Stimulated activated naive B cell treated with anti-CD40 and anti-IgM and Interleukin-4, amounts not matched to agents 10 μg/mL and 1 μg/mL and 100 μg/mL, for 72 hours (primary cell): ENCODE results near the gene JKAMP.
"Not testable (repeated sequence)": the region's sequence is repeated elsewhere in the genome, so short reads cannot be mapped to it uniquely, and the experiment has no call there.

Experiments used
- ATAC-seq, 2 donors: fragments of 150-1000 bp; cut with Tn5 transposase; replicated peaks; 2 replicates each; pipeline ENCODE4 v1.10.0; 2021; ENCODE audit warnings: moderate library complexity in 1 of 2
- DNase-seq: peaks from one replicate; pipeline ENCODE4 v3.0.0; 2021
- H3K27ac Mint-ChIP-seq: one replicate; pipeline ENCODE4 v1.8.0; 2022; ENCODE audit warnings: mild to moderate bottlenecking, mixed read lengths
- H3K27me3 Mint-ChIP-seq, 2 donors: one replicate each; pipeline ENCODE4 v1.8.0; 2022; ENCODE audit warnings: mixed read lengths in 2 of 2
- H3K36me3 Mint-ChIP-seq, 2 donors: one replicate each; pipeline ENCODE4 v1.8.0; 2022; ENCODE audit warnings: mixed read lengths in 2 of 2, mild to moderate bottlenecking in 1 of 2
- H3K4me1 Mint-ChIP-seq, 2 donors: one replicate each; pipeline ENCODE4 v1.8.0; 2022; ENCODE audit warnings: mixed read lengths in 2 of 2, mild to moderate bottlenecking in 1 of 2
- H3K4me3 Mint-ChIP-seq, 2 donors: one replicate each; pipeline ENCODE4 v1.8.0; 2022; ENCODE audit warnings: mild to moderate bottlenecking in 2 of 2, mixed read lengths in 2 of 2, moderate library complexity in 1 of 2
- H3K9me3 Mint-ChIP-seq, 2 donors: one replicate each; pipeline ENCODE4 v1.8.0; 2022; ENCODE audit warnings: mixed read lengths in 2 of 2, mild to moderate bottlenecking in 1 of 2

JKAMP gene

GRCh38 chr14:59483819-59484638, at the start of gene JKAMP, which contains the start of gene L3HYPDH:
JKAMP (plus strand) TSS chr14:59484517; CDS start chr14:59484590, 73 bp downstream.
L3HYPDH (minus strand) TSS chr14:59484408; CDS start chr14:59484316, 92 bp downstream.
- H3K9me3 Mint-ChIP-seq: no peaks in the 10 kb centered on the region
- peak; percentile 91 to 94 for ATAC-seq
- no peaks in the 10 kb centered on the region for H3K27me3 Mint-ChIP-seq
- peak within 1 kb of the TSS; percentile 90 to 94 for H3K4me3 Mint-ChIP-seq
- peak within 1 kb of the TSS; percentile 95 for H3K27ac Mint-ChIP-seq
- DNase-seq: peak; percentile 95
- H3K36me3 Mint-ChIP-seq: peaks cover 8 to 22% of the 10 kb centered on the region in 2 donors
- H3K4me1 Mint-ChIP-seq: peaks cover 29 to 52% of the 10 kb centered on the region in 2 donors

GRCh38 chr14:59435101-59435500, 49.2 kb upstream of the JKAMP start:
- no peak overlapping the region for H3K4me3 Mint-ChIP-seq
- H3K27ac Mint-ChIP-seq: no peak overlapping the region
- H3K27me3 Mint-ChIP-seq: no peaks in the 10 kb centered on the region
- H3K4me1 Mint-ChIP-seq: no peaks in the 10 kb centered on the region
- H3K36me3 Mint-ChIP-seq: no peaks in the 10 kb centered on the region
- ATAC-seq (no peak), DNase-seq (no peak)
- H3K9me3 Mint-ChIP-seq: no peaks in the 10 kb centered on the region

GRCh38 chr14:59435987-59436386, 48.3 kb upstream of the JKAMP start:
- H3K9me3 Mint-ChIP-seq: no peaks in the 10 kb centered on the region
- no peak overlapping the region for H3K4me3 Mint-ChIP-seq
- H3K27me3 Mint-ChIP-seq: no peaks in the 10 kb centered on the region
- no peak overlapping the region for H3K27ac Mint-ChIP-seq
- DNase-seq (no peak), ATAC-seq (no peak)
- no peaks in the 10 kb centered on the region for H3K4me1 Mint-ChIP-seq
- no peaks in the 10 kb centered on the region for H3K36me3 Mint-ChIP-seq

- Mint-ChIP-seq H3K27ac (no peak overlapping the region), H3K4me3 (no peak overlapping the region), H3K9me3 (no peaks in the 10 kb centered on the region), H3K4me1 (peaks cover 0 to 2% of the 10 kb centered on the region in 2 donors), H3K36me3 (no peaks in the 10 kb centered on the region), H3K27me3 (no peaks in the 10 kb centered on the region)
- ATAC-seq (no peak), DNase-seq (no peak)
Observed at GRCh38 chr14:59438195-59438647, 46.1 kb upstream of the JKAMP start.

- no peak for ATAC-seq
- Mint-ChIP-seq H3K9me3 (no peaks in the 10 kb centered on the region), H3K27me3 (no peaks in the 10 kb centered on the region), H3K36me3 (no peaks in the 10 kb centered on the region), H3K4me3 (no peak overlapping the region), H3K4me1 (peaks cover 0 to 2% of the 10 kb centered on the region in 2 donors), H3K27ac (no peak overlapping the region)
- no peak for DNase-seq
Observed at GRCh38 chr14:59439256-59439965, 44.9 kb upstream of the JKAMP start.

GRCh38 chr14:59448673-59449072, 35.6 kb upstream of the JKAMP start:
- not testable (repeated sequence) for H3K27ac Mint-ChIP-seq, ATAC-seq, H3K27me3 Mint-ChIP-seq, DNase-seq, H3K4me1 Mint-ChIP-seq, H3K9me3 Mint-ChIP-seq, H3K4me3 Mint-ChIP-seq
- H3K36me3 Mint-ChIP-seq: peaks cover 2 to 13% of the 10 kb centered on the region in 2 donors

- no peak overlapping the region for H3K27ac Mint-ChIP-seq
- no peak for DNase-seq
- no peak for ATAC-seq
- no peaks in the 10 kb centered on the region for H3K4me1 Mint-ChIP-seq
- peaks cover 13 to 30% of the 10 kb centered on the region in 2 donors for H3K36me3 Mint-ChIP-seq
- H3K4me3 Mint-ChIP-seq: no peak overlapping the region
- H3K9me3 Mint-ChIP-seq: no peaks in the 10 kb centered on the region
- H3K27me3 Mint-ChIP-seq: no peaks in the 10 kb centered on the region
Observed at GRCh38 chr14:59450716-59451115, 33.6 kb upstream of the JKAMP start.

GRCh38 chr14:59451849-59452248, 32.5 kb upstream of the JKAMP start:
- H3K27ac Mint-ChIP-seq: no peak overlapping the region
- no peaks in the 10 kb centered on the region for H3K27me3 Mint-ChIP-seq
- no peaks in the 10 kb centered on the region for H3K9me3 Mint-ChIP-seq

GRCh38 chr14:59454139-59454538, 30.2 kb upstream of the JKAMP start:
- no peak overlapping the region for H3K4me3 Mint-ChIP-seq
- no peaks in the 10 kb centered on the region for H3K9me3 Mint-ChIP-seq
- H3K27me3 Mint-ChIP-seq: no peaks in the 10 kb centered on the region
- peaks cover 28 to 52% of the 10 kb centered on the region in 2 donors for H3K36me3 Mint-ChIP-seq
- H3K4me1 Mint-ChIP-seq: no peaks in the 10 kb centered on the region
- H3K27ac Mint-ChIP-seq: no peak overlapping the region
- no peak for ATAC-seq
- no peak for DNase-seq

More at GRCh38 chr14:59451849-59452248, 32.5 kb upstream of the JKAMP start:
- ATAC-seq (no peak), DNase-seq (no peak)
- Mint-ChIP-seq H3K36me3 (peaks cover 18 to 37% of the 10 kb centered on the region in 2 donors), H3K4me1 (no peaks in the 10 kb centered on the region), H3K4me3 (no peak overlapping the region)

- Mint-ChIP-seq H3K9me3 (no peaks in the 10 kb centered on the region), H3K27me3 (peaks cover 0 to 9% of the 10 kb centered on the region in 2 donors), H3K27ac (no peak overlapping the region), H3K36me3 (peaks cover 38 to 63% of the 10 kb centered on the region in 2 donors), H3K4me3 (no peak overlapping the region), H3K4me1 (no peaks in the 10 kb centered on the region)
- no peak for DNase-seq
- no peak for ATAC-seq
Observed at GRCh38 chr14:59455411-59455810, 28.9 kb upstream of the JKAMP start.

GRCh38 chr14:59458486-59458885, 25.8 kb upstream of the JKAMP start:
- no peaks in the 10 kb centered on the region for H3K9me3 Mint-ChIP-seq
- H3K4me3 Mint-ChIP-seq: no peak overlapping the region
- no peak for ATAC-seq
- no peak for DNase-seq
- no peak overlapping the region for H3K27ac Mint-ChIP-seq
- no peaks in the 10 kb centered on the region for H3K4me1 Mint-ChIP-seq
- H3K36me3 Mint-ChIP-seq: peaks cover 42 to 63% of the 10 kb centered on the region in 2 donors
- H3K27me3 Mint-ChIP-seq: peaks cover 5 to 15% of the 10 kb centered on the region in 2 donors

- ATAC-seq (no peak), DNase-seq (no peak)
- Mint-ChIP-seq H3K36me3 (peaks cover 34 to 48% of the 10 kb centered on the region in 2 donors), H3K4me1 (peaks cover 3 to 8% of the 10 kb centered on the region in 2 donors), H3K27ac (no peak overlapping the region), H3K4me3 (no peak overlapping the region), H3K9me3 (no peaks in the 10 kb centered on the region), H3K27me3 (peaks cover 5 to 15% of the 10 kb centered on the region in 2 donors)
Observed at GRCh38 chr14:59460378-59460777, 23.9 kb upstream of the JKAMP start.

GRCh38 chr14:59461891-59462290, 22.4 kb upstream of the JKAMP start:
- peaks cover 5 to 8% of the 10 kb centered on the region in 2 donors for H3K4me1 Mint-ChIP-seq
- H3K9me3 Mint-ChIP-seq: no peaks in the 10 kb centered on the region
- DNase-seq (no peak), ATAC-seq (no peak)
- no peak overlapping the region for H3K27ac Mint-ChIP-seq
- H3K27me3 Mint-ChIP-seq: peaks cover 5 to 15% of the 10 kb centered on the region in 2 donors
- peaks cover 25 to 37% of the 10 kb centered on the region in 2 donors for H3K36me3 Mint-ChIP-seq
- H3K4me3 Mint-ChIP-seq: no peak overlapping the region

GRCh38 chr14:59463787-59464485, 20.4 kb upstream of the JKAMP start:
- ATAC-seq (peak; percentile 41 to 62), DNase-seq (peak; percentile 18)
- Mint-ChIP-seq H3K27me3 (peaks cover 5 to 15% of the 10 kb centered on the region in 2 donors), H3K27ac (peak overlapping the region; percentile 72), H3K36me3 (peaks cover 16 to 23% of the 10 kb centered on the region in 2 donors), H3K4me1 (peaks cover 5 to 8% of the 10 kb centered on the region in 2 donors), H3K4me3 (peak overlapping the region; percentile 86 to 89), H3K9me3 (no peaks in the 10 kb centered on the region)
